GM23338 (cell line): ENCODE results near the gene ASPHD2. TPM values are rescaled to one million over a fixed set of nuclear protein-coding genes. Genes with fewer than 3 reads are reported as not detected.

Source experiments
- ATAC-seq: fragments of 200-7000 bp; cut with Tn5 transposase; 3 replicates; pipeline ENCODE4 v1.9.1; 2020
- DNase-seq: peaks from one replicate; pipeline ENCODE4 v3.0.0-alpha.2; 2015; ENCODE audit warnings: low spot score
- H2AFZ ChIP-seq: fragments of 200-600 bp; sonication (generic); 2 replicates; pipeline ENCODE4 v1.8.0; 2016; ENCODE audit warnings: antibody characterized with exemption, mild to moderate bottlenecking, moderate library complexity
- H3F3A ChIP-seq: fragments of 200-600 bp; sonication (generic); replicated peaks from 2 replicates; pipeline ENCODE4 v1.8.0; 2017; ENCODE audit warnings: antibody characterized with exemption, mixed run types, low read depth
- H3K27ac ChIP-seq: fragments of 200-600 bp; sonication (generic); 2 replicates; pipeline ENCODE4 v1.6.1; 2016; ENCODE audit warnings: low read depth
- H3K27me3 ChIP-seq: fragments of 200-600 bp; sonication (generic); 2 replicates; pipeline ENCODE4 v1.8.0; 2016; ENCODE audit warnings: mild to moderate bottlenecking, mixed run types, moderate library complexity; ENCODE audit not compliant: insufficient read depth
- H3K36me3 ChIP-seq: fragments of 200-600 bp; sonication (generic); 2 replicates; pipeline ENCODE4 v1.8.0; 2016; ENCODE audit warnings: mild to moderate bottlenecking; ENCODE audit not compliant: insufficient read depth
- H3K4me1 ChIP-seq: fragments of 200-600 bp; sonication (generic); 2 replicates; pipeline ENCODE4 v1.8.0; 2016; ENCODE audit warnings: mild to moderate bottlenecking, moderate library complexity; ENCODE audit not compliant: insufficient read depth
- H3K4me2 ChIP-seq: fragments of 200-600 bp; sonication (generic); 2 replicates; pipeline ENCODE4 v1.7.1; 2017; ENCODE audit warnings: mixed run types
- H3K4me3 ChIP-seq: fragments of 200-600 bp; sonication (generic); 2 replicates; pipeline ENCODE4 v1.6.1; 2016; ENCODE audit warnings: mixed run types
- H3K79me2 ChIP-seq: fragments of 200-600 bp; sonication (generic); replicated peaks from 2 replicates; pipeline ENCODE4 v1.8.0; 2017; ENCODE audit warnings: mild to moderate bottlenecking; ENCODE audit not compliant: insufficient read depth
- H3K9me2 ChIP-seq: fragments of 200-600 bp; sonication (generic); 2 replicates; pipeline ENCODE4 v1.8.0; 2017; ENCODE audit not compliant: insufficient read depth
- H4K20me1 ChIP-seq: fragments of 200-600 bp; sonication (generic); replicated peaks from 2 replicates; pipeline ENCODE4 v1.8.0; 2017; ENCODE audit warnings: mild to moderate bottlenecking; ENCODE audit not compliant: insufficient read depth
- H3K27ac Mint-ChIP-seq: 2 replicates; pipeline ENCODE4 v1.8.0; 2020; ENCODE audit warnings: inconsistent platforms, mild to moderate bottlenecking, moderate library complexity, mixed read lengths
- H3K27me3 Mint-ChIP-seq: 3 replicates; pipeline ENCODE4 v1.8.0; 2022; ENCODE audit warnings: low read depth, mild to moderate bottlenecking, moderate library complexity, mixed read lengths, inconsistent platforms; ENCODE audit not compliant: insufficient read depth, poor library complexity
- H3K36me3 Mint-ChIP-seq: 3 replicates; pipeline ENCODE4 v1.8.0; 2021; ENCODE audit warnings: low read depth, mild to moderate bottlenecking, inconsistent platforms, moderate library complexity, mixed read lengths
- H3K4me1 Mint-ChIP-seq: 3 replicates; pipeline ENCODE4 v1.8.0; 2020; ENCODE audit warnings: mild to moderate bottlenecking, inconsistent platforms, mixed read lengths
- H3K4me3 Mint-ChIP-seq: 3 replicates; pipeline ENCODE4 v1.8.0; 2021; ENCODE audit warnings: moderate library complexity, mild to moderate bottlenecking, inconsistent platforms, mixed read lengths
- H3K9me3 Mint-ChIP-seq: 3 replicates; pipeline ENCODE4 v1.8.0; 2020; ENCODE audit warnings: moderate library complexity, mild to moderate bottlenecking, inconsistent platforms, mixed read lengths
- EZH2 ChIP-seq: fragments of 200-600 bp; sonication (generic); IDR thresholded peaks from one replicate; pipeline ENCODE4 v1.8.0; 2017; ENCODE audit warnings: antibody characterized with exemption, mild to moderate bottlenecking, low read depth; ENCODE audit not compliant: unreplicated experiment
- JUNB ChIP-seq: IDR thresholded peaks from one replicate; pipeline ENCODE4 v1.6.1; 2016; ENCODE audit warnings: antibody characterized with exemption; ENCODE audit not compliant: unreplicated experiment
- NANOG ChIP-seq: IDR thresholded peaks from 2 replicates; pipeline ENCODE4 v1.6.1; 2016; ENCODE audit warnings: antibody characterized with exemption, borderline replicate concordance
- POLR2AphosphoS5 ChIP-seq: IDR thresholded peaks from 2 replicates; pipeline ENCODE4 v1.6.1; 2016; ENCODE audit warnings: antibody characterized with exemption, low read depth
- STAT1 ChIP-seq: IDR thresholded peaks from one replicate; pipeline ENCODE4 v1.6.1; 2016; ENCODE audit warnings: antibody characterized with exemption; ENCODE audit not compliant: unreplicated experiment
- polyA plus RNA-seq: library from polyadenylated mRNA; unstranded; fragments of >200 nt; fragmentation: Nextera tagmentation; extraction: Ambion mirVana; gene quantifications from 2 replicates; pipeline ENCODE4 v1.2.1, GENCODE V29; 2016
- total RNA-seq: library from RNA; depleted of rRNA; stranded (reverse); fragments of >200 nt; shearing (Covaris generic); gene quantifications from 2 replicates; pipeline ENCODE4 v1.2.3, GENCODE V29; 2014
- TF ChIP-seq, protein P1 (sequence below): fragments of 250-450 bp; sonication (Bioruptor Pico); IDR thresholded peaks from 2 replicates; pipeline ENCODE4 v1.5.0; 2020; ENCODE audit warnings: mild to moderate bottlenecking, moderate library complexity
- TF ChIP-seq, protein P2 (sequence below), 2 experiments: fragments of 200-600 bp in 1 of 2; sonication (generic) in 1 of 2; conservative IDR thresholded peaks; 2 replicates each; pipeline versions ENCODE4 v1.5.1 to v1.6.1; 2016 to 2017; ENCODE audit warnings: antibody characterized with exemption in 2 of 2, low read depth in 2 of 2, mild to moderate bottlenecking in 2 of 2, moderate library complexity in 1 of 2

Gene ASPHD2
- total and polyA plus RNA-seq, 2 experiments from 2014 or later, result 6.0 to 9.3 TPM

DNA sequence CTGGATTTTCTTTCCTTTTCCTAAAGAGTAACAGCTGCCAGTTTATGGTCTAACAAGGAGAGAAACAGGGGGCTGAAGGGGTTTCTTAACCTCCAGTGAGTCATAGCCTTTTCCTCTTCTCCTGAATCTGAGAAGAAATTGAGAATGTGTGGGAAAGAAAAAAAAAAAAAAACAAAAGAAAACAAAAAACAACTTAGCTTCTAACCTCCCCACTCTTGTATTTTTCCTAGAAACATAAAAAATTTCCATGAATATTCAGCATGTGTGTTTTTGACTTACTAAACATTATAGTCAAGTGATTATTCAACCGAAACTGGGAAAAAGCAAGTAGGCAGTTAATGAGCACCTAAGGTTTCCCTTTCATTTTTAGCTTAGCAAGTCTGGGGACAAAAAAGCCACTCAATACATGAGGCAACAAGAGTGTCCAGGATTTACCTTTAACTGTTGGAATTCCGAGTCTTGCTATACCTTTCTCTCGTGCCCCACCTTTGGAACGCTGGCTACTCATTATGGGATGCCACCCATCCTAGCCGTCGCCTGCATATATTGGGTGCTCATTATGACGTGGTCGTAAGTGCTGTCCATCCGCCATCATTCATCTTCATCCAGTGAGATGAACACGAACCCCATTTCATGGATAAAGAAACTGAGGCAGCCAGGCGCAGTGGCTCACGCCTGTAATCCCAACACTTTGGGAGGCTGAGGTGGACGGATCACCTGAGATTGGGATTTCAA is 2.4 kb downstream of the ASPHD2 start:
- peaks cover 4% of the 10 kb centered on the region for H4K20me1 ChIP-seq
- no peak overlapping the region for H3K27ac Mint-ChIP-seq
- peaks cover 8% of the 10 kb centered on the region for H3F3A ChIP-seq
- H3K9me2 ChIP-seq, result 0 out of 2 replicates have a peak, but pooled peaks cover 3% of the 10 kb centered on the region
- H3K36me3 Mint-ChIP-seq, result peaks cover 12% of the 10 kb centered on the region; the same call in 2 of the 3 replicates
- ATAC-seq (no peak), DNase-seq (no peak)
- H3K27me3 Mint-ChIP-seq, result peaks cover 24% of the 10 kb centered on the region
- no peak overlapping the region for H3K27ac ChIP-seq
- H3K4me1 Mint-ChIP-seq, result peaks cover 17% of the 10 kb centered on the region
- peaks cover 24% of the 10 kb centered on the region for H3K27me3 ChIP-seq
- no peak overlapping the region; the same call in 2 of the 3 replicates for H3K4me3 Mint-ChIP-seq
- no peak overlapping the region for H3K4me3 ChIP-seq
- H3K9me3 Mint-ChIP-seq, result peaks cover 3% of the 10 kb centered on the region; the same call in 2 of the 3 replicates
- no peaks in the 10 kb centered on the region for H3K36me3 ChIP-seq
- TF ChIP-seq STAT1 (no peak), EZH2 (no peak), POLR2AphosphoS5 (no peak), JUNB (no peak), NANOG (no peak)
- TF ChIP-seq, protein P1, sequence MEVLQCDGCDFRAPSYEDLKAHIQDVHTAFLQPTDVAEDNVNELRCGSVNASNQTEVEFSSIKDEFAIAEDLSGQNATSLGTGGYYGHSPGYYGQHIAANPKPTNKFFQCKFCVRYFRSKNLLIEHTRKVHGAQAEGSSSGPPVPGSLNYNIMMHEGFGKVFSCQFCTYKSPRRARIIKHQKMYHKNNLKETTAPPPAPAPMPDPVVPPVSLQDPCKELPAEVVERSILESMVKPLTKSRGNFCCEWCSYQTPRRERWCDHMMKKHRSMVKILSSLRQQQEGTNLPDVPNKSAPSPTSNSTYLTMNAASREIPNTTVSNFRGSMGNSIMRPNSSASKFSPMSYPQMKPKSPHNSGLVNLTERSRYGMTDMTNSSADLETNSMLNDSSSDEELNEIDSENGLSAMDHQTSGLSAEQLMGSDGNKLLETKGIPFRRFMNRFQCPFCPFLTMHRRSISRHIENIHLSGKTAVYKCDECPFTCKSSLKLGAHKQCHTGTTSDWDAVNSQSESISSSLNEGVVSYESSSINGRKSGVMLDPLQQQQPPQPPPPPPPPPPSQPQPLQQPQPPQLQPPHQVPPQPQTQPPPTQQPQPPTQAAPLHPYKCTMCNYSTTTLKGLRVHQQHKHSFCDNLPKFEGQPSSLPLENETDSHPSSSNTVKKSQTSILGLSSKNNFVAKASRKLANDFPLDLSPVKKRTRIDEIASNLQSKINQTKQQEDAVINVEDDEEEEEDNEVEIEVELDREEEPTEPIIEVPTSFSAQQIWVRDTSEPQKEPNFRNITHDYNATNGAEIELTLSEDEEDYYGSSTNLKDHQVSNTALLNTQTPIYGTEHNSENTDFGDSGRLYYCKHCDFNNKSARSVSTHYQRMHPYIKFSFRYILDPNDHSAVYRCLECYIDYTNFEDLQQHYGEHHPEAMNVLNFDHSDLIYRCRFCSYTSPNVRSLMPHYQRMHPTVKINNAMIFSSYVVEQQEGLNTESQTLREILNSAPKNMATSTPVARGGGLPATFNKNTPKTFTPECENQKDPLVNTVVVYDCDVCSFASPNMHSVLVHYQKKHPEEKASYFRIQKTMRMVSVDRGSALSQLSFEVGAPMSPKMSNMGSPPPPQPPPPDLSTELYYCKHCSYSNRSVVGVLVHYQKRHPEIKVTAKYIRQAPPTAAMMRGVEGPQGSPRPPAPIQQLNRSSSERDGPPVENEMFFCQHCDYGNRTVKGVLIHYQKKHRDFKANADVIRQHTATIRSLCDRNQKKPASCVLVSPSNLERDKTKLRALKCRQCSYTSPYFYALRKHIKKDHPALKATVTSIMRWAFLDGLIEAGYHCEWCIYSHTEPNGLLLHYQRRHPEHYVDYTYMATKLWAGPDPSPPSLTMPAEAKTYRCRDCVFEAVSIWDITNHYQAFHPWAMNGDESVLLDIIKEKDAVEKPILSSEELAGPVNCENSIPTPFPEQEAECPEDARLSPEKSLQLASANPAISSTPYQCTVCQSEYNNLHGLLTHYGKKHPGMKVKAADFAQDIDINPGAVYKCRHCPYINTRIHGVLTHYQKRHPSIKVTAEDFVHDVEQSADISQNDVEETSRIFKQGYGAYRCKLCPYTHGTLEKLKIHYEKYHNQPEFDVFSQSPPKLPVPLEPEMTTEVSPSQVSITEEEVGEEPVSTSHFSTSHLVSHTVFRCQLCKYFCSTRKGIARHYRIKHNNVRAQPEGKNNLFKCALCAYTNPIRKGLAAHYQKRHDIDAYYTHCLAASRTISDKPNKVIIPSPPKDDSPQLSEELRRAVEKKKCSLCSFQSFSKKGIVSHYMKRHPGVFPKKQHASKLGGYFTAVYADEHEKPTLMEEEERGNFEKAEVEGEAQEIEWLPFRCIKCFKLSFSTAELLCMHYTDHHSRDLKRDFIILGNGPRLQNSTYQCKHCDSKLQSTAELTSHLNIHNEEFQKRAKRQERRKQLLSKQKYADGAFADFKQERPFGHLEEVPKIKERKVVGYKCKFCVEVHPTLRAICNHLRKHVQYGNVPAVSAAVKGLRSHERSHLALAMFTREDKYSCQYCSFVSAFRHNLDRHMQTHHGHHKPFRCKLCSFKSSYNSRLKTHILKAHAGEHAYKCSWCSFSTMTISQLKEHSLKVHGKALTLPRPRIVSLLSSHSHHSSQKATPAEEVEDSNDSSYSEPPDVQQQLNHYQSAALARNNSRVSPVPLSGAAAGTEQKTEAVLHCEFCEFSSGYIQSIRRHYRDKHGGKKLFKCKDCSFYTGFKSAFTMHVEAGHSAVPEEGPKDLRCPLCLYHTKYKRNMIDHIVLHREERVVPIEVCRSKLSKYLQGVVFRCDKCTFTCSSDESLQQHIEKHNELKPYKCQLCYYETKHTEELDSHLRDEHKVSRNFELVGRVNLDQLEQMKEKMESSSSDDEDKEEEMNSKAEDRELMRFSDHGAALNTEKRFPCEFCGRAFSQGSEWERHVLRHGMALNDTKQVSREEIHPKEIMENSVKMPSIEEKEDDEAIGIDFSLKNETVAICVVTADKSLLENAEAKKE, result no peak
- TF ChIP-seq, protein P2, sequence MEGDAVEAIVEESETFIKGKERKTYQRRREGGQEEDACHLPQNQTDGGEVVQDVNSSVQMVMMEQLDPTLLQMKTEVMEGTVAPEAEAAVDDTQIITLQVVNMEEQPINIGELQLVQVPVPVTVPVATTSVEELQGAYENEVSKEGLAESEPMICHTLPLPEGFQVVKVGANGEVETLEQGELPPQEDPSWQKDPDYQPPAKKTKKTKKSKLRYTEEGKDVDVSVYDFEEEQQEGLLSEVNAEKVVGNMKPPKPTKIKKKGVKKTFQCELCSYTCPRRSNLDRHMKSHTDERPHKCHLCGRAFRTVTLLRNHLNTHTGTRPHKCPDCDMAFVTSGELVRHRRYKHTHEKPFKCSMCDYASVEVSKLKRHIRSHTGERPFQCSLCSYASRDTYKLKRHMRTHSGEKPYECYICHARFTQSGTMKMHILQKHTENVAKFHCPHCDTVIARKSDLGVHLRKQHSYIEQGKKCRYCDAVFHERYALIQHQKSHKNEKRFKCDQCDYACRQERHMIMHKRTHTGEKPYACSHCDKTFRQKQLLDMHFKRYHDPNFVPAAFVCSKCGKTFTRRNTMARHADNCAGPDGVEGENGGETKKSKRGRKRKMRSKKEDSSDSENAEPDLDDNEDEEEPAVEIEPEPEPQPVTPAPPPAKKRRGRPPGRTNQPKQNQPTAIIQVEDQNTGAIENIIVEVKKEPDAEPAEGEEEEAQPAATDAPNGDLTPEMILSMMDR (conservative IDR thresholded peaks at IDR 0.05; ENCODE audit: low read depth in 2 of 2), result no peak
- H2AFZ ChIP-seq, result no peak overlapping the region
- H3K4me1 ChIP-seq, result peaks cover 12% of the 10 kb centered on the region; the same call in 1 of the 2 replicates
- peaks cover 6% of the 10 kb centered on the region for H3K79me2 ChIP-seq
- H3K4me2 ChIP-seq, result no peak overlapping the region
